Neural progenitor cell (in vitro differentiated cells): ENCODE data around the gene CFAP299. TPM values are rescaled to one million over a fixed set of nuclear protein-coding genes. Genes with fewer than 3 reads are reported as not detected.
A peak's percentile ranks its signal among the peaks of the same experiment; 100 is the strongest.

Source experiments
- DNase-seq: peaks from one replicate; pipeline ENCODE4 v3.0.0-alpha.2; 2016; ENCODE audit warnings: low spot score
- H2AFZ ChIP-seq: fragments of 200-600 bp; sonication (generic); replicated peaks from 2 replicates; pipeline ENCODE4 v1.6.1; 2016; ENCODE audit warnings: antibody characterized with exemption
- H3F3A ChIP-seq: fragments of 200-600 bp; sonication (generic); 2 replicates; pipeline ENCODE4 v1.6.1; 2016; ENCODE audit warnings: antibody characterized with exemption, low read depth
- H3K27ac ChIP-seq: fragments of 200-600 bp; sonication (generic); 2 replicates; pipeline ENCODE4 v1.5.1; 2016; ENCODE audit warnings: mild to moderate bottlenecking
- H3K27me3 ChIP-seq: fragments of 200-600 bp; sonication (generic); 2 replicates; pipeline ENCODE4 v1.6.1; 2016; ENCODE audit warnings: mild to moderate bottlenecking, moderate library complexity
- H3K36me3 ChIP-seq: fragments of 200-600 bp; sonication (generic); 2 replicates; pipeline ENCODE4 v1.5.1; 2016
- H3K4me1 ChIP-seq: fragments of 200-600 bp; sonication (generic); 2 replicates; pipeline ENCODE4 v1.6.1; 2016; ENCODE audit warnings: mixed run types
- H3K4me2 ChIP-seq: fragments of 200-600 bp; sonication (generic); 2 replicates; pipeline ENCODE4 v1.6.1; 2016
- H3K4me3 ChIP-seq: fragments of 200-600 bp; sonication (generic); 2 replicates; pipeline ENCODE4 v1.5.1; 2016
- H3K79me2 ChIP-seq: fragments of 200-600 bp; sonication (generic); 2 replicates; pipeline ENCODE4 v1.6.1; 2016; ENCODE audit warnings: low read depth
- H3K9ac ChIP-seq: fragments of 200-600 bp; sonication (generic); 2 replicates; pipeline ENCODE4 v1.6.1; 2016
- H3K9me3 ChIP-seq: fragments of 200-600 bp; sonication (generic); 2 replicates; pipeline ENCODE4 v1.5.1; 2016; ENCODE audit warnings: low read depth
- H4K20me1 ChIP-seq: fragments of 200-600 bp; sonication (generic); 2 replicates; pipeline ENCODE4 v1.6.1; 2016; ENCODE audit warnings: low read depth
- H3K27ac Mint-ChIP-seq: 3 replicates; pipeline ENCODE4 v1.8.0; 2021; ENCODE audit warnings: mixed read lengths
- H3K27me3 Mint-ChIP-seq: 2 replicates; pipeline ENCODE4 v1.8.0; 2022; ENCODE audit warnings: low read depth, mild to moderate bottlenecking, inconsistent platforms, moderate library complexity, mixed read lengths; ENCODE audit not compliant: insufficient read depth
- H3K36me3 Mint-ChIP-seq: 3 replicates; pipeline ENCODE4 v1.8.0; 2021; ENCODE audit warnings: mixed read lengths
- H3K4me1 Mint-ChIP-seq: 3 replicates; pipeline ENCODE4 v1.8.0; 2021; ENCODE audit warnings: mixed read lengths
- H3K4me3 Mint-ChIP-seq: 3 replicates; pipeline ENCODE4 v1.8.0; 2021; ENCODE audit warnings: mild to moderate bottlenecking, moderate library complexity, mixed read lengths
- H3K9me3 Mint-ChIP-seq: 3 replicates; pipeline ENCODE4 v1.8.0; 2020; ENCODE audit warnings: mixed read lengths
- CTCF ChIP-seq: fragments of 200-600 bp; sonication (generic); IDR thresholded peaks from 2 replicates; pipeline ENCODE4 v1.5.1; 2017; ENCODE audit warnings: antibody characterized with exemption, mild to moderate bottlenecking
- EZH2 ChIP-seq: fragments of 200-600 bp; sonication (generic); IDR thresholded peaks from 2 replicates; pipeline ENCODE4 v1.6.1; 2017; ENCODE audit warnings: antibody characterized with exemption, mild to moderate bottlenecking, moderate library complexity
- EZH2phosphoT487 ChIP-seq: fragments of 200-600 bp; sonication (generic); IDR thresholded peaks from 2 replicates; pipeline ENCODE4 v1.6.1; 2017; ENCODE audit warnings: antibody characterized with exemption
- total RNA-seq: library from RNA; depleted of rRNA; stranded (reverse); fragments of >200 nt; gene quantifications from 2 replicates; pipeline ENCODE4 v1.2.3, GENCODE V29; 2015; ENCODE audit warnings: low replicate concordance

Gene CFAP299
- total RNA-seq, 1 donor from 2014 or later: not detected

DNA sequence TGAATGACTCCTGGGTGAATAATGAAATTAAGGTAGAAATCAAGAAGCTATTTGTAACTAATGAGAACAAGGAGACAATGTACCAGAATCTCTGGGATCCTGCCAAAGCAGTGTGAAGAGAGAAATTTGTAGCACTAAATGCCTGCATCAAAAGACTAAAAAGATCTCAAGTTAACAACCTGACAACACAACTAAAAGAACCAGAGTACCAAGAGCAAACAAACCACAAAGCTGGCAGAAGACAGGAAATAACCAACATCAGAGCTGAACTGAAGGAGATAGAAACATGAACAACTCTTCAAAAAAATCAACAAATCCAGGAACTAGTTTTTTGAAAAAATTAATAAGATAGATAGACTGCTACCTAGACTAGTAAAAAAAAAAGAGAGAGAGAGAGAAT lies 8.4 kb downstream of the CFAP299 start:
- no peaks in the 10 kb centered on the region for H3K36me3 ChIP-seq
- no peaks in the 10 kb centered on the region for H3K4me1 ChIP-seq
- no peak overlapping the region for H3K27ac ChIP-seq
- Mint-ChIP-seq H3K36me3 (no peaks in the 10 kb centered on the region), H3K27ac (no peak overlapping the region), H3K9me3 (no peaks in the 10 kb centered on the region), H3K27me3 (peaks cover 8% of the 10 kb centered on the region), H3K4me1 (no peaks in the 10 kb centered on the region), H3K4me3 (no peak overlapping the region)
- no peak overlapping the region for H3K4me3 ChIP-seq
- H3F3A ChIP-seq: no peaks in the 10 kb centered on the region
- H3K9me3 ChIP-seq: no peaks in the 10 kb centered on the region
- H4K20me1 ChIP-seq: no peaks in the 10 kb centered on the region
- DNase-seq: no peak
- TF ChIP-seq EZH2phosphoT487 (no peak), EZH2 (no peak)
- H3K27me3 ChIP-seq: peaks cover 23% of the 10 kb centered on the region
- no peaks in the 10 kb centered on the region for H3K79me2 ChIP-seq
- H3K9ac ChIP-seq: no peak overlapping the region
- H3K4me2 ChIP-seq: no peak overlapping the region
- H2AFZ ChIP-seq: no peak overlapping the region

DNA sequence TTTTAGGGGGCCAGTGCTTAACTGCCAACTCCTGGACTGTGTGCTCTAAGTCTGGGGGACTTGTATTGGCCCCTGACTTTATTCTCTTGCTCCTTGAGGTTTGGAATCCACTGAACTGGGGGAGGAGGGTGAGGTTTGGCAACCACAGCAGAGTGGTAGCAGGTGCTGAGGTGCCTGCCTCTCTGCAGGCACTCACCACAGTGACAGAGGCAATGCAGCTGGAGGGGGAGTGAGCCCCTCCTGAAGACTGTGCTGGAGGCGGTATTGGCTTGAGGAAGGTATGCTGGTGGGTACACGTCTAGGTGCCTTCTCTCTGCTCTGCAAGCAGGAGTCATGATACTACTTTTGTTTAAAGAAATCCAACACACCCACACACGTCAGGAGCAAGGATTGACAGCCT lies 24.6 kb downstream of the CFAP299 start:
- Mint-ChIP-seq H3K27me3 (no peaks in the 10 kb centered on the region), H3K4me3 (no peak overlapping the region), H3K4me1 (no peaks in the 10 kb centered on the region), H3K9me3 (no peaks in the 10 kb centered on the region), H3K27ac (no peak overlapping the region), H3K36me3 (no peaks in the 10 kb centered on the region)
- no peak for DNase-seq
- Histone ChIP-seq H3K36me3 (no peaks in the 10 kb centered on the region), H3K4me2 (no peak overlapping the region), H3K4me3 (no peak overlapping the region), H3K27ac (no peak overlapping the region), H2AFZ (no peak overlapping the region), H3K9me3 (no peaks in the 10 kb centered on the region), H3K27me3 (peaks cover 45% of the 10 kb centered on the region), H3K9ac (no peak overlapping the region), H3K79me2 (no peaks in the 10 kb centered on the region), H3F3A (no peaks in the 10 kb centered on the region), H4K20me1 (no peaks in the 10 kb centered on the region), H3K4me1 (no peaks in the 10 kb centered on the region)
- TF ChIP-seq CTCF (no peak), EZH2 (no peak), EZH2phosphoT487 (no peak)

GRCh38 chr4:80360900-80361299 lies 25.4 kb downstream of the CFAP299 start:
- Mint-ChIP-seq H3K4me3 (no peak overlapping the region), H3K36me3 (no peaks in the 10 kb centered on the region), H3K27ac (no peak overlapping the region), H3K9me3 (no peaks in the 10 kb centered on the region), H3K4me1 (no peaks in the 10 kb centered on the region), H3K27me3 (no peaks in the 10 kb centered on the region)
- Histone ChIP-seq H3K27me3 (peaks cover 45% of the 10 kb centered on the region), H3K4me3 (no peak overlapping the region), H3K9me3 (no peaks in the 10 kb centered on the region), H4K20me1 (no peaks in the 10 kb centered on the region), H3K27ac (no peak overlapping the region), H3F3A (no peaks in the 10 kb centered on the region), H3K79me2 (no peaks in the 10 kb centered on the region), H3K9ac (no peak overlapping the region), H2AFZ (no peak overlapping the region), H3K36me3 (no peaks in the 10 kb centered on the region), H3K4me2 (no peak overlapping the region), H3K4me1 (no peaks in the 10 kb centered on the region)
- no peak for TF ChIP-seq CTCF
- TF ChIP-seq EZH2phosphoT487: no peak
- no peak for TF ChIP-seq EZH2
- no peak for DNase-seq

DNA sequence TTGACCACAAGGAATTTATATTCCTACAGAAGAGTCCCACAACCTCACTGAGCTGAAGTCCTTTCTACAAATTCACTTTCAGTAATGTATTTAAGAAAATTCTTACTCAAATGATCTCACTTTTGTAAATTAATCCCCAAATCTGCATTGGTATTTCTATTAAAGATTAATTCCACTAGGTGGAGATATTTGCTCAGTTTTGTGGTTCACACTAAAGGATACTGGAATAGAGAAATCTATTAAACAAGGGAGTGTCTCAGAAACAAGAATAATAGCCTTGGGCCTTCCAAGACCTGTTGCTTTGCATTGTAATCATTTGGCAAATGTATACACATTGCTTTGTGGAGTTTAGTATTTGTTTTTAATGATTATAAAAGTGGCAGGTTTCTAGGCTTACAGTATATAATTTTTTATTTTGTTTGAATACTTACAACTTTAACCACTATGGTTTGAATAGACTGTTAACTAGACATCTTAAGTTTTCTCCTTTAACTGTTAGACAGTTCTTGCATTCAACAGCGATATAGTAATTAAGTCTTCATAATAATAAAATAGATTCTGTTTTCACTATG lies 25.9 kb downstream of the CFAP299 start:
- H3K4me3 ChIP-seq: no peak overlapping the region
- no peak overlapping the region for H3K9ac ChIP-seq
- Mint-ChIP-seq H3K4me1 (no peaks in the 10 kb centered on the region), H3K36me3 (no peaks in the 10 kb centered on the region), H3K4me3 (no peak overlapping the region), H3K9me3 (no peaks in the 10 kb centered on the region), H3K27ac (no peak overlapping the region), H3K27me3 (peaks cover under 1% of the 10 kb centered on the region)
- H4K20me1 ChIP-seq: no peaks in the 10 kb centered on the region
- no peaks in the 10 kb centered on the region for H3K36me3 ChIP-seq
- no peaks in the 10 kb centered on the region for H3F3A ChIP-seq
- H2AFZ ChIP-seq: no peak overlapping the region
- TF ChIP-seq EZH2 (no peak), CTCF (peak; percentile 52)
- no peaks in the 10 kb centered on the region for H3K4me1 ChIP-seq
- H3K27me3 ChIP-seq: peaks cover 44% of the 10 kb centered on the region
- no peaks in the 10 kb centered on the region for H3K9me3 ChIP-seq
- no peaks in the 10 kb centered on the region for H3K79me2 ChIP-seq
- no peak overlapping the region for H3K4me2 ChIP-seq
- DNase-seq: peak; percentile 8
- H3K27ac ChIP-seq: no peak overlapping the region
